Osteoblast (primary cell): Measurements from ENCODE around the gene RARG. TPM values are rescaled to one million over a fixed set of nuclear protein-coding genes. Genes with fewer than 3 reads are reported as not detected.
A peak's percentile ranks its signal among the peaks of the same experiment; 100 is the strongest.

Experiments used
- DNase-seq: peaks from one replicate; pipeline ENCODE4 v3.0.0; 2011; ENCODE audit warnings: low spot score, mixed read lengths; ENCODE audit not compliant: insufficient read length; ENCODE audit errors: missing footprints
- H2AFZ ChIP-seq: 2 replicates; pipeline ENCODE4 v1.6.0; 2011; ENCODE audit warnings: mild to moderate bottlenecking, low read length
- H3K27ac ChIP-seq: 2 replicates; pipeline ENCODE4 v1.5.1; 2011; ENCODE audit warnings: mild to moderate bottlenecking, low read depth, low read length, moderate library complexity
- H3K27me3 ChIP-seq: 2 replicates; pipeline ENCODE4 v1.6.0; 2012; ENCODE audit warnings: mild to moderate bottlenecking, control low read depth, inconsistent platforms, low read length, moderate library complexity; ENCODE audit not compliant: insufficient read depth
- H3K36me3 ChIP-seq: 2 replicates; pipeline ENCODE4 v1.5.1; 2011; ENCODE audit warnings: mild to moderate bottlenecking, low read length, control low read depth, moderate library complexity; ENCODE audit not compliant: insufficient read depth
- H3K4me1 ChIP-seq: 2 replicates; pipeline ENCODE4 v1.5.1; 2011; ENCODE audit warnings: mild to moderate bottlenecking, low read length, control low read depth, moderate library complexity; ENCODE audit not compliant: insufficient read depth
- H3K4me2 ChIP-seq: 2 replicates; pipeline ENCODE4 v1.6.0; 2011; ENCODE audit warnings: mild to moderate bottlenecking, low read length; ENCODE audit not compliant: insufficient read depth
- H3K4me3 ChIP-seq: fragments of 200-600 bp; sonication (generic); 3 replicates; pipeline ENCODE4 v1.5.1; 2012; ENCODE audit warnings: mild to moderate bottlenecking, low read length, inconsistent platforms; ENCODE audit not compliant: insufficient read depth
- H3K79me2 ChIP-seq: 2 replicates; pipeline ENCODE4 v1.6.0; 2012; ENCODE audit warnings: mild to moderate bottlenecking, low read length, control low read depth, inconsistent platforms; ENCODE audit not compliant: insufficient read depth
- H3K9me3 ChIP-seq: 2 replicates; pipeline ENCODE4 v1.5.1; 2011; ENCODE audit warnings: low read depth, low read length, control low read depth
- H4K20me1 ChIP-seq: 2 replicates; pipeline ENCODE4 v1.6.0; 2012; ENCODE audit warnings: mild to moderate bottlenecking, low read length, control low read depth; ENCODE audit not compliant: insufficient read depth
- total RNA-seq: library from RNA; depleted of rRNA; stranded (reverse); fragments of >200 nt; gene quantifications from 2 replicates; pipeline ENCODE4 v1.2.3, GENCODE V29; 2012
- TF ChIP-seq, protein P1 (sequence below): IDR thresholded peaks from 2 replicates; pipeline ENCODE4 v1.5.1; 2011; ENCODE audit warnings: mild to moderate bottlenecking, low read depth, low read length, moderate library complexity; ENCODE audit errors: extremely low read depth

RARG gene
- total RNA-seq, 1 donor = 49.9 TPM

DNA sequence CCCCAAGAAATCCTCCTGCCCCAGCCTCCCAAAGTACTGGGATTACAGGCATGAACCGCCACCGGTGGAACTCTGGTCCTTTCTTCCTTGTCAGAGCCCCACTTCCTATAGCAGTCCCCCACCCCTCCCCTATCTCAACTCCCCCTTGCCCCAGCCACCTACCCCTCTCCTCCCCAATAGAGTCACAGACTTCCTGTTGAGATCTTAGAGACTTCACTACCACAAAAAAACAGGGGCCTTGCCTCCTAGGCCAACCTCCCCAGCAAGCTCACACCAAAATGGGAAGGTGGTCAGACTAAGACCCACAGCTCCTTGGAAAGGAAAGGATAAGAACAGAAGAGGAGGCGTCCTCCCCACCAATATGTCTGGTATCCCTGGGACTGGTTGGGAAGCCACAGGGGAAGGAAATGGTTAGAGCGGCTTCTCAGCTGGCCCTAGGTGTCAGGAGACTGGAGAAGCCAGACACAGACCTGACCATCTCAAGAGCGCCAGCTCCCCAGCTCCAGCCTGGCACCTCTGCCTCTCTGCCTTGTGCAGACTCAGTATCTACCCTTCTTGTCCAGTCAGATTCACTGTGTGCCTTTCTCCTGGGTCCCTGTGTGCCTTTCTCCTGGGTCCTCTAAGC is 33.4 kb downstream of the RARG start:
- Histone ChIP-seq H3K4me2 (no peak overlapping the region), H4K20me1 (no peaks in the 10 kb centered on the region), H3K27me3 (no peaks in the 10 kb centered on the region), H3K9me3 (no peaks in the 10 kb centered on the region), H3K4me3 (no peak overlapping the region), H2AFZ (no peak overlapping the region), H3K36me3 (no peaks in the 10 kb centered on the region), H3K4me1 (peaks cover 13% of the 10 kb centered on the region), H3K27ac (no peak overlapping the region), H3K79me2 (no peaks in the 10 kb centered on the region)
- DNase-seq = no peak
- TF ChIP-seq, protein P1, sequence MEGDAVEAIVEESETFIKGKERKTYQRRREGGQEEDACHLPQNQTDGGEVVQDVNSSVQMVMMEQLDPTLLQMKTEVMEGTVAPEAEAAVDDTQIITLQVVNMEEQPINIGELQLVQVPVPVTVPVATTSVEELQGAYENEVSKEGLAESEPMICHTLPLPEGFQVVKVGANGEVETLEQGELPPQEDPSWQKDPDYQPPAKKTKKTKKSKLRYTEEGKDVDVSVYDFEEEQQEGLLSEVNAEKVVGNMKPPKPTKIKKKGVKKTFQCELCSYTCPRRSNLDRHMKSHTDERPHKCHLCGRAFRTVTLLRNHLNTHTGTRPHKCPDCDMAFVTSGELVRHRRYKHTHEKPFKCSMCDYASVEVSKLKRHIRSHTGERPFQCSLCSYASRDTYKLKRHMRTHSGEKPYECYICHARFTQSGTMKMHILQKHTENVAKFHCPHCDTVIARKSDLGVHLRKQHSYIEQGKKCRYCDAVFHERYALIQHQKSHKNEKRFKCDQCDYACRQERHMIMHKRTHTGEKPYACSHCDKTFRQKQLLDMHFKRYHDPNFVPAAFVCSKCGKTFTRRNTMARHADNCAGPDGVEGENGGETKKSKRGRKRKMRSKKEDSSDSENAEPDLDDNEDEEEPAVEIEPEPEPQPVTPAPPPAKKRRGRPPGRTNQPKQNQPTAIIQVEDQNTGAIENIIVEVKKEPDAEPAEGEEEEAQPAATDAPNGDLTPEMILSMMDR = no peak

DNA sequence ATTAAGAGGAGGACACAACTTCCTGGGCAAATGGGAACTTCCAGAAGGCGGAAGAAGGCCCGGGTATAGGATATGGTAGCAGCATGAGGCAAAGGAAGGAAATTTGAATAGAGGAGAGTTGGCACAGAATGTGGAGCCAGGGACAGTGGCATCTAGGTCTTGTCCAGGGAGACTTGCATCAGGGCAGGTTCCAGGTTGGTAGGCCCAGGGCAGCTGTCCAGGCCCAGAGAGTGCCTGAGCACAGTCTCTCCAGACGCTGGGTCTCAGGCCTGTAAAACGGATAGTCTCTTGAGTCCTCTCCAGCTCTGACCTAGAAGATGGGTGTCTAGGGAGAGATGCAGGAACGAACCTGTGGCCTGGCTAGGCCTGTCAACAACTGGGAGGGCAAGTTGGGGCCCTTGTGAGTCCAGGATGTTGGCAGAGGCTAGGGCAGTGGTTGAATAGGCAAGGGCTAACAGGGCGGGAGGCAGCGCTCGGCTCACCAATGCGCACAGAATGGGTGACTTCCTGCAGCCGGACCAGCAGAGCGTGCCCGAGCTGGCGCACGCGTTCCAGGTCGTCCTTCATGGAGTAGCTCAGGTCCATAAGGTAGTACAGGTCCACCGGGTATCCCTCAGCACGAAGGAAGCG is 34.9 kb downstream of the RARG start:
- Histone ChIP-seq H2AFZ (no peak overlapping the region), H3K4me2 (peak overlapping the region; percentile 77), H4K20me1 (no peaks in the 10 kb centered on the region), H3K36me3 (no peaks in the 10 kb centered on the region), H3K4me1 (peaks cover 13% of the 10 kb centered on the region), H3K4me3 (peak overlapping the region; percentile 66), H3K27ac (no peak overlapping the region), H3K79me2 (no peaks in the 10 kb centered on the region), H3K27me3 (no peaks in the 10 kb centered on the region), H3K9me3 (no peaks in the 10 kb centered on the region)
- peak; percentile 47 for DNase-seq
- TF ChIP-seq, protein P1 = no peak

DNA sequence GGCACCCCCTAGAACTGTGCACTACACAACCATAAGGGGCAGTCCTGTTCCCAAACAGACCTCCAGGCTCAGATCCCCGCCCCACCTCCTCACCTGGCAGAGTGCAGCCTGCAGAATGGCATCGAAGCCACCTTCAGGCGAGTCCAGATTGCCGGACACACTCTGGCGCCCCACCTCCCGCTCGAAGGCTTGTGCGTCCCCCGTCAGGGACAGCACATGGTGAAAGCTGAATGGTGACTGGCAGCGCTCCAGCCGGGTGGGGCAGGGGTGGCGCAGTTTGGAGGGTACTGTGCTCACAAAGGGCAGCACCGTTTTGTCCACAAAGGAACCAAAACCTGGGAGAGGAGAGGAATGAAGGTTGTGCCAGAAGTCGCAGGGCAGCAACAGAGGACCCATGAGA is 35.5 kb downstream of the RARG start:
- DNase-seq = no peak
- H3K4me3 ChIP-seq = no peak overlapping the region
- H3K9me3 ChIP-seq = no peaks in the 10 kb centered on the region
- H3K4me2 ChIP-seq = no peak overlapping the region
- no peak overlapping the region for H2AFZ ChIP-seq
- H4K20me1 ChIP-seq = no peaks in the 10 kb centered on the region
- H3K27ac ChIP-seq = no peak overlapping the region
- H3K27me3 ChIP-seq = no peaks in the 10 kb centered on the region
- no peaks in the 10 kb centered on the region for H3K79me2 ChIP-seq
- TF ChIP-seq, protein P1 = no peak
- peaks cover 13% of the 10 kb centered on the region for H3K4me1 ChIP-seq
- peaks cover 2% of the 10 kb centered on the region for H3K36me3 ChIP-seq

DNA sequence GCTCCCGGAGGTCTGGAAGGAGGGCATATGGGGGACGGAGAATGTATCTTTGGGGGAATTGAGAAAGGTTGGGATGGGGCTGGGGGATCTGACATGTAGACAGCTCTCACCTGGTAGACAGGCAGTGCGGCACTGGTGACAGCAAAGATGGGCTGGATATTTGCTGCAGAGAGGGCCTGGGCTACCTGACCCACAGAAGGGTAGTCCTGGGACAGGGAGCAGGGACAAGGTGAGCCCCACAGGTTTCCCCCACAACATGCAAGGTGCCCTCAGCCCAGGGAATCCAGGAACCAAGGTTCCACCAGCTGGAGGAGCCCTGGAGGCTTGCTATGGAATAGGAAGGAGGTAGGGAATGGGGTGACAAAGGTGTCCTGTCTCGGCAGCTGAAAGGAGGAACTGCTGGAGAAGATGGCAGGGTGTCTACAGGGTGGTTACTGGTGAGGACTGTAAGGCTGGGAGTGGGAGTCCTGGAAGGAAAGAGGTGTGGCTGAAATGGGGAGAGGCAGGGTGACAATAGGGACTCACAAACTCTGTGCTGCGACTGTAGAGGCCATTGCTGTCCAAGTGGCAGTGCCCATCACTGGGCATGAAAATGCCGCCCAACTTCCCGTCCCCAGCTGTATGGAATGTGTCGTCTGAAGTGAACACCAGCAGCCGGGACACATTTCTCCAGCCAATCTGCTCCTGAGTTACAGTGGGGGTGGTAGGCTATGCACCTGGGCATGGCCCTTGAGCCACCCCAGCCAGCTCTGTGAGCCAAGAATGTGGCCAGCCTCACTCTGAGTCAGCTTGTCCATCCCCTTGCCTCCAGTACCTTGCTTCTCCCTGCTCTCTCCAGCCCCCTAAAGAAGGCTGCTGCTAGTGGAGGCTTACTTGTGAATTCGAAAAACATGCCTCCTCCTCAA is 36.2 kb downstream of the RARG start:
- peaks cover 9% of the 10 kb centered on the region for H3K36me3 ChIP-seq
- H3K27ac ChIP-seq = no peak overlapping the region
- H2AFZ ChIP-seq = no peak overlapping the region
- no peaks in the 10 kb centered on the region for H4K20me1 ChIP-seq
- H3K4me3 ChIP-seq = no peak overlapping the region
- H3K27me3 ChIP-seq = no peaks in the 10 kb centered on the region
- H3K9me3 ChIP-seq = no peaks in the 10 kb centered on the region
- H3K4me2 ChIP-seq = no peak overlapping the region
- H3K4me1 ChIP-seq = peaks cover 7% of the 10 kb centered on the region
- peak; percentile 75 for DNase-seq
- H3K79me2 ChIP-seq = no peaks in the 10 kb centered on the region
- TF ChIP-seq, protein P1 = no peak
